Measurements from ENCODE around the gene CUBN.

DNA sequence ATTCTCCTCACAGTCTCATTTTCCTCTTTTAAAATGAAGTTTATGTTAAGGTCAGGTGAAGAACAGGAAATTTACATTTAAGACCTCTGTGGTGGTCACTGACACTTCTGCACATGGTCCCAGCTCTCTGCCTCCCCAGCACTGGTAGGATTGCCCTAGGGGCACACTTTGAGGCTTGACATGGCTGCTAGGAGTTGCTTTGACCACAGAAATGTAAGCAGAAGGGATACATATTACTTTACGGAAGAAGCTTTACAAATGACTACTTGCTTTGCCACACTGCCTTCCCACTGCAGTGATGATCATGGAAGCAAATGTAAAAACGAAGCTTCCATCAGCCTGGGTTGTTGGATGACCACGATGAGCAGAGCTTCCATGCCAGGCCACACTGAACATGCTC is 259.3 kb downstream of the CUBN start:
- TF ChIP-seq ZNF239 (CRISPR knock-in tag; IDR thresholded peaks at IDR 0.05) (no peak), ZHX1 (conservative IDR thresholded peaks at IDR 0.05; ENCODE audit: low read length) (no peak), NR2F6 (CRISPR knock-in tag; IDR thresholded peaks at IDR 0.05) (no peak)

Data from K562 (cell line).